ENCODE data around the gene GATAD2B.

- no peak for TF ChIP-seq CTCF (IDR thresholded peaks at IDR 0.05)
- TF ChIP-seq POLR2A (IDR thresholded peaks at IDR 0.05), result no peak
Observed at GRCh38 chr1:153961421-153961820, 38.6 kb upstream of the GATAD2B start.
